GM08714 (cell line): ENCODE results near the gene NANOG.
"Not testable (repeated sequence)": the region's sequence is repeated elsewhere in the genome, so short reads cannot be mapped to it uniquely, and the experiment has no call there.

Experiments used
- H3K4me3 ChIP-seq: fragments of 200-500 bp; sonication (Bioruptor generic); 2 replicates; pipeline ENCODE4 v1.5.1; 2014; ENCODE audit warnings: mild to moderate bottlenecking, low read length, inconsistent platforms
- ZNF274 ChIP-seq: IDR thresholded peaks from 2 replicates; pipeline ENCODE4 v1.6.1; 2012; ENCODE audit warnings: mild to moderate bottlenecking, low read depth, low read length

Gene NANOG

GRCh38 chr12:7788294-7788660, 925 bp upstream of the NANOG start:
- no peak for TF ChIP-seq ZNF274
- no peak overlapping the region for H3K4me3 ChIP-seq

- H3K4me3 ChIP-seq, result no peak overlapping the region
- no peak for TF ChIP-seq ZNF274
Observed at GRCh38 chr12:7793211-7793610, 4.0 kb downstream of the NANOG start.

- not testable (repeated sequence) for H3K4me3 ChIP-seq
Observed at GRCh38 chr12:7797269-7797668, 8.1 kb downstream of the NANOG start.

GRCh38 chr12:7797698-7798398, 8.6 kb downstream of the NANOG start:
- TF ChIP-seq ZNF274, result no peak
- H3K4me3 ChIP-seq, result no peak overlapping the region

- not testable (repeated sequence) for H3K4me3 ChIP-seq
Observed at GRCh38 chr12:7798750-7799308, 9.6 kb downstream of the NANOG start.

GRCh38 chr12:7801460-7801859, 12.3 kb downstream of the NANOG start:
- H3K4me3 ChIP-seq, result no peak overlapping the region
- TF ChIP-seq ZNF274, result no peak

GRCh38 chr12:7806319-7806718, 17.1 kb downstream of the NANOG start:
- not testable (repeated sequence) for H3K4me3 ChIP-seq

- TF ChIP-seq ZNF274, result no peak
- H3K4me3 ChIP-seq, result no peak overlapping the region
Observed at GRCh38 chr12:7806863-7807487, 17.8 kb downstream of the NANOG start.

- H3K4me3 ChIP-seq, result not testable (repeated sequence)
Observed at GRCh38 chr12:7825754-7826153, 36.6 kb downstream of the NANOG start.

GRCh38 chr12:7829737-7830136, 40.5 kb downstream of the NANOG start:
- not testable (repeated sequence) for H3K4me3 ChIP-seq

GRCh38 chr12:7832059-7832696, 43.0 kb downstream of the NANOG start:
- no peak overlapping the region for H3K4me3 ChIP-seq
- no peak for TF ChIP-seq ZNF274

GRCh38 chr12:7833201-7833600, 44.0 kb downstream of the NANOG start:
- not testable (repeated sequence) for H3K4me3 ChIP-seq

GRCh38 chr12:7833831-7834230, 44.6 kb downstream of the NANOG start:
- no peak overlapping the region for H3K4me3 ChIP-seq
- no peak for TF ChIP-seq ZNF274

GRCh38 chr12:7834701-7835100, 45.5 kb downstream of the NANOG start:
- no peak overlapping the region for H3K4me3 ChIP-seq
- TF ChIP-seq ZNF274, result no peak

GRCh38 chr12:7835116-7835515, 45.9 kb downstream of the NANOG start:
- no peak overlapping the region for H3K4me3 ChIP-seq
- no peak for TF ChIP-seq ZNF274

- no peak for TF ChIP-seq ZNF274
- no peak overlapping the region for H3K4me3 ChIP-seq
Observed at GRCh38 chr12:7835766-7836165, 46.6 kb downstream of the NANOG start.
